ENCODE measurements around the gene STK35. TPM values are rescaled to one million over a fixed set of nuclear protein-coding genes. Genes with fewer than 3 reads are reported as not detected.

The STK35 gene
- total and polyA plus RNA-seq, 2 donors (not counting 3 experiments of a cell fraction or from before 2014, with no cell fraction given), result 10.2 to 17.5 TPM

GRCh38 chr20:2140561-2140960, 38.9 kb downstream of the STK35 start:
- no peak for TF ChIP-seq MYC (IDR thresholded peaks at IDR 0.05; ENCODE audit: low read depth, low read length)
- no peak for TF ChIP-seq CTCF (IDR thresholded peaks at IDR 0.05; ENCODE audit: extremely low read depth in 1 of 2, insufficient read depth in 1 of 2, low read depth in 1 of 2, low read length in 2 of 2)
- TF ChIP-seq POLR2A (IDR thresholded peaks at IDR 0.05; ENCODE audit: low read depth, low read length), result no peak
- no peak for TF ChIP-seq POLR2AphosphoS5 (IDR thresholded peaks at IDR 0.05; ENCODE audit: insufficient read depth, low read depth, low read length)
- TF ChIP-seq EZH2 (IDR thresholded peaks at IDR 0.05; ENCODE audit: borderline replicate concordance, low read depth, low read length, severe bottlenecking), result no peak
- ChIA-PET POLR2A (no interaction called here), CTCF (interaction anchor here (0.7 to 1.3 kb wide), 2 partner anchors 8 to 47 kb away, joined by 3 read pairs; no protein-coding TSS in a partner anchor)
- no TSS peak for BruUV-seq (replicated peaks)
- Histone ChIP-seq H3K4me2 (ENCODE audit: insufficient read depth, low read length) (no peak overlapping the region), H3K9me1 (replicated peaks; ENCODE audit: control insufficient read depth, extremely low read depth, insufficient read depth, low read length) (no peaks in the 10 kb centered on the region), H4K20me1 (replicated peaks; ENCODE audit: control insufficient read depth, extremely low read depth, insufficient read depth, low read length) (no peaks in the 10 kb centered on the region), H3K4me3 (replicated peaks in 1 of 3; ENCODE audit: insufficient read depth in 1 of 3, low read depth in 1 of 3, low read length in 3 of 3) (no peak overlapping the region), H3K27me3 (ENCODE audit: control insufficient read depth in 2 of 2, insufficient read depth in 2 of 2, low read length in 2 of 2) (no peaks in the 10 kb centered on the region), H3K79me2 (ENCODE audit: control insufficient read depth, insufficient read depth, low read length) (peaks cover 14% of the 10 kb centered on the region), H3K4me1 (ENCODE audit: control insufficient read depth, extremely low read depth, insufficient read depth, low read length) (no peaks in the 10 kb centered on the region), H3K27ac (ENCODE audit: insufficient read depth, low read depth, low read length) (no peak overlapping the region), H3K9me3 (replicated peaks; ENCODE audit: control insufficient read depth, insufficient read depth, low read length) (no peaks in the 10 kb centered on the region), H2AFZ (ENCODE audit: low read depth, low read length) (no peak overlapping the region), H3K9ac (replicated peaks; ENCODE audit: extremely low read depth, insufficient read depth, low read length) (no peak overlapping the region), H3K36me3 (ENCODE audit: control insufficient read depth in 2 of 2, extremely low read depth in 1 of 2, insufficient read depth in 2 of 2, low read length in 2 of 2) (peaks cover 4 to 6% of the 10 kb centered on the region in 2 experiments)
- intact Hi-C loops (cut with micrococcal nuclease), result no loop called here
- DNase-seq (ENCODE audit: low read depth, low spot score), result no peak
- FAIRE-seq, result no peak
- dilution Hi-C loops (cut with MboI; ENCODE audit: extremely low pct_ligation_motif_present, low sequenced_read_pairs), result no loop called here

Data from endothelial cell of umbilical vein (primary cell).